K562 (cell line): Measurements from ENCODE around the gene STK16. TPM values are rescaled to one million over a fixed set of nuclear protein-coding genes. Genes with fewer than 3 reads are reported as not detected.

ENCODE experiments used
- ATAC-seq: fragments of 200-7000 bp; cut with Tn5 transposase; 3 replicates; pipeline ENCODE4 v1.9.1; 2020; ENCODE audit warnings: moderate library complexity
- BruUV-seq: library from RNA; stranded (reverse); fragments of 400-500 nt; replicated peaks from 2 replicates; lab custom pipeline; 2021; lab: Mats Ljungman, UMichigan
- CTCF ChIA-PET: fragments of 300-600 bp; formaldehyde crosslinking; extraction: SDS; loops from one replicate; lab custom pipeline; 2021; ENCODE audit warnings: low intra/inter-chr PET ratio; lab: Yijun Ruan, JAX
- POLR2A ChIA-PET: fragments of 300-600, 350-650 bp; sonication (Branson Sonifier 250); formaldehyde crosslinking; extraction: SDS; loops from one replicate; lab custom pipeline; 2021; ENCODE audit warnings: antibody characterized with exemption, inconsistent platforms; lab: Yijun Ruan, JAX
- DNase-seq, 4 experiments: peaks; one replicate each; pipeline versions ENCODE4 v3.0.0 to v3.0.0-alpha.2; 2011 to 2018; ENCODE audit warnings: low spot score in 3 of 4, mixed read lengths in 3 of 4; ENCODE audit errors: extremely low read depth in 1 of 4
- FAIRE-seq: peaks from 2 replicates; lab custom pipeline; 2011; peaks lifted over from hg19 to GRCh38; lab: Jason Lieb, UNC
- H2AFZ ChIP-seq: 2 replicates; pipeline ENCODE4 v1.6.0; 2011; ENCODE audit warnings: low read depth, low read length, control low read depth, inconsistent platforms
- H3K27ac ChIP-seq: fragments of 200-600 bp; 3 replicates; pipeline ENCODE4 v1.8.0; 2011; ENCODE audit warnings: low read depth, mild to moderate bottlenecking, control low read depth, inconsistent platforms, low read length, moderate library complexity, mixed read lengths; ENCODE audit errors: extremely low read depth
- H3K27me3 ChIP-seq, 2 experiments: fragments of 300-600 bp in 1 of 2; 2 replicates in 1 of 2; 3 replicates in 1 of 2; pipeline versions ENCODE4 v1.6.0 to v1.8.0; 2011; ENCODE audit warnings: inconsistent platforms in 2 of 2, low read length in 2 of 2, mild to moderate bottlenecking in 1 of 2, mixed read lengths in 1 of 2, moderate library complexity in 1 of 2; ENCODE audit not compliant: control insufficient read depth in 2 of 2, insufficient read depth in 2 of 2
- H3K36me3 ChIP-seq: fragments of 300-600 bp; 3 replicates; pipeline ENCODE4 v1.8.0; 2011; ENCODE audit warnings: mild to moderate bottlenecking, low read length, inconsistent platforms; ENCODE audit not compliant: control insufficient read depth, insufficient read depth
- H3K4me1 ChIP-seq, 2 experiments: fragments of 200-600 bp in 1 of 2; replicated peaks in 1 of 2; 2 replicates in 1 of 2; 3 replicates in 1 of 2; pipeline versions ENCODE4 v1.5.1 to v1.8.0; 2011; ENCODE audit warnings: inconsistent platforms in 2 of 2, low read length in 2 of 2, mild to moderate bottlenecking in 1 of 2, mixed read lengths in 1 of 2, moderate library complexity in 1 of 2; ENCODE audit not compliant: control insufficient read depth in 2 of 2, insufficient read depth in 2 of 2
- H3K4me2 ChIP-seq: 2 replicates; pipeline ENCODE4 v1.6.1; 2011; ENCODE audit warnings: low read length, control low read depth, inconsistent platforms, mixed read lengths; ENCODE audit not compliant: insufficient read depth
- H3K4me3 ChIP-seq: fragments of 200-600 bp; sonication (generic), shearing (Covaris generic); 2 replicates; pipeline ENCODE4 v1.5.1; 2016; ENCODE audit warnings: control low read depth, inconsistent platforms
- H3K79me2 ChIP-seq: fragments of 200-600 bp; 3 replicates; pipeline ENCODE4 v1.8.0; 2011; ENCODE audit warnings: low read length, inconsistent platforms; ENCODE audit not compliant: control insufficient read depth, insufficient read depth
- H3K9ac ChIP-seq, 2 experiments: 2 replicates each; pipeline versions ENCODE4 v1.6.0 to v1.6.1; 2011; ENCODE audit warnings: low read depth in 2 of 2, low read length in 2 of 2, control low read depth in 1 of 2, inconsistent platforms in 1 of 2, mild to moderate bottlenecking in 1 of 2, mixed read lengths in 1 of 2; ENCODE audit not compliant: insufficient read depth in 1 of 2
- H3K9me1 ChIP-seq: one replicate; pipeline ENCODE4 v1.6.0; 2011; ENCODE audit warnings: inconsistent platforms, mild to moderate bottlenecking, low read length, moderate library complexity; ENCODE audit not compliant: control insufficient read depth, insufficient read depth
- H3K9me3 ChIP-seq: replicated peaks from 2 replicates; pipeline ENCODE4 v1.5.1; 2011; ENCODE audit warnings: low read depth, low read length, inconsistent platforms; ENCODE audit not compliant: control insufficient read depth, insufficient read depth
- H4K20me1 ChIP-seq: replicated peaks from 2 replicates; pipeline ENCODE4 v1.6.1; 2011; ENCODE audit warnings: low read length, inconsistent platforms, mixed read lengths; ENCODE audit not compliant: control insufficient read depth, insufficient read depth
- EP400 ChIP-seq: fragments of 450-650 bp; IDR thresholded peaks from 2 replicates; pipeline ENCODE4 v1.6.1; 2017; ENCODE audit warnings: antibody characterized with exemption, mild to moderate bottlenecking, moderate library complexity
- FOXJ3 ChIP-seq: sonication (generic); formaldehyde crosslinking; IDR thresholded peaks from 2 replicates; pipeline ENCODE4 v1.4.0; 2020; ENCODE audit warnings: mild to moderate bottlenecking, missing genetic modification reagents
- GABPA ChIP-seq: fragments of 200-800 bp; sonication (Bioruptor generic); conservative IDR thresholded peaks from 2 replicates; pipeline ENCODE4 v1.6.1; 2016; ENCODE audit warnings: low read depth, missing genetic modification characterization, missing compliant biosample characterization
- HDAC1 ChIP-seq, 2 experiments: fragments of 450-650 bp; IDR thresholded peaks; 2 replicates each; pipeline ENCODE4 v1.6.1; 2016 to 2017; ENCODE audit warnings: inconsistent platforms in 1 of 2, mild to moderate bottlenecking in 1 of 2, moderate library complexity in 1 of 2
- OTX1 ChIP-seq: fragments of 450-650 bp; formaldehyde crosslinking; IDR thresholded peaks from 2 replicates; pipeline ENCODE4 v1.4.0; 2022; ENCODE audit warnings: mild to moderate bottlenecking
- WGBS: fragments of 100-300 bp; shearing (Covaris generic); methylation state at CpG from one replicate; pipeline ENCODE4 v1.1.6; 2016; ENCODE audit warnings: low coverage, mixed read lengths; ENCODE audit not compliant: insufficient coverage; ENCODE audit errors: missing lambda C conversion rate; 5-methylcytosine and 5-hydroxymethylcytosine counted together
- in situ Hi-C: fragments of 300-500 bp; cut with MboI; formaldehyde crosslinking; loops from 4 replicates; pipeline ENCODE4 v1.15.0; 2018; ENCODE audit warnings: inconsistent platforms, mixed read lengths
- intact Hi-C: fragments of 100-400 bp; cut with micrococcal nuclease; formaldehyde crosslinking; loops from 2 replicates; pipeline ENCODE4 v1.14.2; 2022
- polyA plus RNA-seq, 8 experiments: library from polyadenylated mRNA; depleted of rRNA in 4 of 8; stranded (reverse) in 5 of 8; unstranded in 3 of 8; fragments of >200 nt; fragmentation: Nextera tagmentation in 2 of 8; fragmentation: Illumina TruSeq in 1 of 8; extraction: Ambion mirVana in 2 of 8; extraction: Trizol in 1 of 8; gene quantifications; 2 replicates each; pipeline versions ENCODE4 v1.2.1 to v1.2.3, GENCODE V29; 2011 to 2014; ENCODE audit warnings: inconsistent platforms in 1 of 8, missing spikeins in 1 of 8
- total RNA-seq, 7 experiments: library from RNA; depleted of rRNA in 6 of 7; stranded (reverse); fragments of >200 nt in 6 of 7; fragmentation: Illumina TruSeq in 2 of 7; extraction: Trizol in 2 of 7; gene quantifications; 2 replicates each; pipeline versions ENCODE4 v1.2.1 to v1.2.3, GENCODE V29; 2011 to 2021; ENCODE audit warnings: low replicate concordance in 1 of 7
- TF ChIP-seq, protein P1 (sequence below), 2 experiments: fragments of 450-650 bp; IDR thresholded peaks; 2 replicates each; pipeline ENCODE4 v1.6.1; 2016
- TF ChIP-seq, protein P2 (sequence below): fragments of 450-650 bp; IDR thresholded peaks from 2 replicates; pipeline ENCODE4 v1.6.1; 2016; ENCODE audit warnings: mild to moderate bottlenecking, moderate library complexity
- TF ChIP-seq, protein P3 (sequence below): fragments of 250-450 bp; sonication (Bioruptor Pico); IDR thresholded peaks from 2 replicates; pipeline ENCODE4 v1.9.0; 2021; ENCODE audit warnings: mild to moderate bottlenecking

Gene STK16
- total and polyA plus RNA-seq, 9 of the 15 experiments (the other 6 are each of a cell fraction or from before 2014, with no cell fraction given): 5.4 to 36.2 (median 17.8) TPM

DNA sequence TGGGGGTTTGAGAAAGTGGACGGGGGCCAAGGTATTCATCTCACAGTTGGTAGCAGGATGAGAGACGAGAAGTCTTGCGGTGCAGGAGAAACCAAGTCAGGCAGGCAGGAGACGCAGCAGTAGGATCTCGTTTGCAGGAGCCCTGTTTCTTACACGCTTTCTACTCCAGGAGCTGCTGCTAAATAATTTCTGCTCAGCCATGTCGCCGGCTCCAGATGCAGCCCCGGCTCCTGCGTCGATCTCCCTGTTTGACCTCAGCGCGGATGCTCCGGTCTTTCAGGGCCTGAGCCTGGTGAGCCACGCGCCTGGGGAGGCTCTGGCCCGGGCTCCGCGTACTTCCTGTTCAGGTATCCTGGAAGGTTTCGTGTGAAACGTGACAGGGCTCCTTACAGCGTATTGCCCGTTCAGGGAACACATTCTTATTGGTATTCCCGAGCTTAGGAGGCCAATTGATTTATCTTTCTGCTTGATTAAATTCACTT, 15.2 kb upstream of the STK16 start:
- Histone ChIP-seq H3K4me2 (peak overlapping the region; percentile 97), H3K9me3 (no peaks in the 10 kb centered on the region), H4K20me1 (no peaks in the 10 kb centered on the region), H3K36me3 (peaks cover 61% of the 10 kb centered on the region), H2AFZ (peak overlapping the region; percentile 77), H3K4me1 (peaks cover 13 to 16% of the 10 kb centered on the region in 2 experiments; a peak in 4 of 5 replicates), H3K79me2 (peaks cover 52% of the 10 kb centered on the region), H3K4me3 (peak overlapping the region; percentile 90), H3K27ac (peak overlapping the region; percentile 90), H3K27me3 (no peaks in the 10 kb centered on the region), H3K9me1 (no peaks in the 10 kb centered on the region), H3K9ac (peak overlapping the region; percentile 96 to 97)
- CTCF ChIA-PET: no interaction called here
- BruUV-seq: TSS peak; percentile 76
- POLR2A ChIA-PET: interaction anchor here (0.6 to 2.1 kb wide), 9 partner anchors 9 to 53 kb away, joined by 3 to 12 read pairs (median 6); partner anchors contain the start of genes ABCB6, GLB1L, STK16 and ZFAND2B
- under 1% methylated on average over 23 of the region's 24 CpGs for WGBS
- in situ Hi-C loops (no loop called here), intact Hi-C loops (no loop called here)
- peak; percentile 58 for ATAC-seq
- peak; percentile 67 for FAIRE-seq
- peak; percentile 32 to 65 (median 36) for DNase-seq
- TF ChIP-seq HDAC1 (IDR thresholded peaks at IDR 0.05) (peak in 1 of 2 experiments; percentile 66; a peak in 1 of 4 replicates), OTX1 (CRISPR knock-in tag) (no peak), EP400 (peak; percentile 66; the same call in 1 of the 2 replicates), FOXJ3 (CRISPR knock-in tag) (no peak), GABPA (tag) (peak; percentile 37; the same call in 1 of the 2 replicates)
- TF ChIP-seq, protein P1, sequence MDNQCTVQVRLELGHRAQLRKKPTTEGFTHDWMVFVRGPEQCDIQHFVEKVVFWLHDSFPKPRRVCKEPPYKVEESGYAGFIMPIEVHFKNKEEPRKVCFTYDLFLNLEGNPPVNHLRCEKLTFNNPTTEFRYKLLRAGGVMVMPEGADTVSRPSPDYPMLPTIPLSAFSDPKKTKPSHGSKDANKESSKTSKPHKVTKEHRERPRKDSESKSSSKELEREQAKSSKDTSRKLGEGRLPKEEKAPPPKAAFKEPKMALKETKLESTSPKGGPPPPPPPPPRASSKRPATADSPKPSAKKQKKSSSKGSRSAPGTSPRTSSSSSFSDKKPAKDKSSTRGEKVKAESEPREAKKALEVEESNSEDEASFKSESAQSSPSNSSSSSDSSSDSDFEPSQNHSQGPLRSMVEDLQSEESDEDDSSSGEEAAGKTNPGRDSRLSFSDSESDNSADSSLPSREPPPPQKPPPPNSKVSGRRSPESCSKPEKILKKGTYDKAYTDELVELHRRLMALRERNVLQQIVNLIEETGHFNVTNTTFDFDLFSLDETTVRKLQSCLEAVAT (IDR thresholded peaks at IDR 0.05): 0 out of 4 replicates have a peak, but pooled peaks of 1 of the 2 experiments have one; percentile 28
- TF ChIP-seq, protein P2, sequence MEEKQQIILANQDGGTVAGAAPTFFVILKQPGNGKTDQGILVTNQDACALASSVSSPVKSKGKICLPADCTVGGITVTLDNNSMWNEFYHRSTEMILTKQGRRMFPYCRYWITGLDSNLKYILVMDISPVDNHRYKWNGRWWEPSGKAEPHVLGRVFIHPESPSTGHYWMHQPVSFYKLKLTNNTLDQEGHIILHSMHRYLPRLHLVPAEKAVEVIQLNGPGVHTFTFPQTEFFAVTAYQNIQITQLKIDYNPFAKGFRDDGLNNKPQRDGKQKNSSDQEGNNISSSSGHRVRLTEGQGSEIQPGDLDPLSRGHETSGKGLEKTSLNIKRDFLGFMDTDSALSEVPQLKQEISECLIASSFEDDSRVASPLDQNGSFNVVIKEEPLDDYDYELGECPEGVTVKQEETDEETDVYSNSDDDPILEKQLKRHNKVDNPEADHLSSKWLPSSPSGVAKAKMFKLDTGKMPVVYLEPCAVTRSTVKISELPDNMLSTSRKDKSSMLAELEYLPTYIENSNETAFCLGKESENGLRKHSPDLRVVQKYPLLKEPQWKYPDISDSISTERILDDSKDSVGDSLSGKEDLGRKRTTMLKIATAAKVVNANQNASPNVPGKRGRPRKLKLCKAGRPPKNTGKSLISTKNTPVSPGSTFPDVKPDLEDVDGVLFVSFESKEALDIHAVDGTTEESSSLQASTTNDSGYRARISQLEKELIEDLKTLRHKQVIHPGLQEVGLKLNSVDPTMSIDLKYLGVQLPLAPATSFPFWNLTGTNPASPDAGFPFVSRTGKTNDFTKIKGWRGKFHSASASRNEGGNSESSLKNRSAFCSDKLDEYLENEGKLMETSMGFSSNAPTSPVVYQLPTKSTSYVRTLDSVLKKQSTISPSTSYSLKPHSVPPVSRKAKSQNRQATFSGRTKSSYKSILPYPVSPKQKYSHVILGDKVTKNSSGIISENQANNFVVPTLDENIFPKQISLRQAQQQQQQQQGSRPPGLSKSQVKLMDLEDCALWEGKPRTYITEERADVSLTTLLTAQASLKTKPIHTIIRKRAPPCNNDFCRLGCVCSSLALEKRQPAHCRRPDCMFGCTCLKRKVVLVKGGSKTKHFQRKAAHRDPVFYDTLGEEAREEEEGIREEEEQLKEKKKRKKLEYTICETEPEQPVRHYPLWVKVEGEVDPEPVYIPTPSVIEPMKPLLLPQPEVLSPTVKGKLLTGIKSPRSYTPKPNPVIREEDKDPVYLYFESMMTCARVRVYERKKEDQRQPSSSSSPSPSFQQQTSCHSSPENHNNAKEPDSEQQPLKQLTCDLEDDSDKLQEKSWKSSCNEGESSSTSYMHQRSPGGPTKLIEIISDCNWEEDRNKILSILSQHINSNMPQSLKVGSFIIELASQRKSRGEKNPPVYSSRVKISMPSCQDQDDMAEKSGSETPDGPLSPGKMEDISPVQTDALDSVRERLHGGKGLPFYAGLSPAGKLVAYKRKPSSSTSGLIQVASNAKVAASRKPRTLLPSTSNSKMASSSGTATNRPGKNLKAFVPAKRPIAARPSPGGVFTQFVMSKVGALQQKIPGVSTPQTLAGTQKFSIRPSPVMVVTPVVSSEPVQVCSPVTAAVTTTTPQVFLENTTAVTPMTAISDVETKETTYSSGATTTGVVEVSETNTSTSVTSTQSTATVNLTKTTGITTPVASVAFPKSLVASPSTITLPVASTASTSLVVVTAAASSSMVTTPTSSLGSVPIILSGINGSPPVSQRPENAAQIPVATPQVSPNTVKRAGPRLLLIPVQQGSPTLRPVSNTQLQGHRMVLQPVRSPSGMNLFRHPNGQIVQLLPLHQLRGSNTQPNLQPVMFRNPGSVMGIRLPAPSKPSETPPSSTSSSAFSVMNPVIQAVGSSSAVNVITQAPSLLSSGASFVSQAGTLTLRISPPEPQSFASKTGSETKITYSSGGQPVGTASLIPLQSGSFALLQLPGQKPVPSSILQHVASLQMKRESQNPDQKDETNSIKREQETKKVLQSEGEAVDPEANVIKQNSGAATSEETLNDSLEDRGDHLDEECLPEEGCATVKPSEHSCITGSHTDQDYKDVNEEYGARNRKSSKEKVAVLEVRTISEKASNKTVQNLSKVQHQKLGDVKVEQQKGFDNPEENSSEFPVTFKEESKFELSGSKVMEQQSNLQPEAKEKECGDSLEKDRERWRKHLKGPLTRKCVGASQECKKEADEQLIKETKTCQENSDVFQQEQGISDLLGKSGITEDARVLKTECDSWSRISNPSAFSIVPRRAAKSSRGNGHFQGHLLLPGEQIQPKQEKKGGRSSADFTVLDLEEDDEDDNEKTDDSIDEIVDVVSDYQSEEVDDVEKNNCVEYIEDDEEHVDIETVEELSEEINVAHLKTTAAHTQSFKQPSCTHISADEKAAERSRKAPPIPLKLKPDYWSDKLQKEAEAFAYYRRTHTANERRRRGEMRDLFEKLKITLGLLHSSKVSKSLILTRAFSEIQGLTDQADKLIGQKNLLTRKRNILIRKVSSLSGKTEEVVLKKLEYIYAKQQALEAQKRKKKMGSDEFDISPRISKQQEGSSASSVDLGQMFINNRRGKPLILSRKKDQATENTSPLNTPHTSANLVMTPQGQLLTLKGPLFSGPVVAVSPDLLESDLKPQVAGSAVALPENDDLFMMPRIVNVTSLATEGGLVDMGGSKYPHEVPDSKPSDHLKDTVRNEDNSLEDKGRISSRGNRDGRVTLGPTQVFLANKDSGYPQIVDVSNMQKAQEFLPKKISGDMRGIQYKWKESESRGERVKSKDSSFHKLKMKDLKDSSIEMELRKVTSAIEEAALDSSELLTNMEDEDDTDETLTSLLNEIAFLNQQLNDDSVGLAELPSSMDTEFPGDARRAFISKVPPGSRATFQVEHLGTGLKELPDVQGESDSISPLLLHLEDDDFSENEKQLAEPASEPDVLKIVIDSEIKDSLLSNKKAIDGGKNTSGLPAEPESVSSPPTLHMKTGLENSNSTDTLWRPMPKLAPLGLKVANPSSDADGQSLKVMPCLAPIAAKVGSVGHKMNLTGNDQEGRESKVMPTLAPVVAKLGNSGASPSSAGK: peak; percentile 34; the same call in 1 of the 2 replicates
- TF ChIP-seq, protein P3, sequence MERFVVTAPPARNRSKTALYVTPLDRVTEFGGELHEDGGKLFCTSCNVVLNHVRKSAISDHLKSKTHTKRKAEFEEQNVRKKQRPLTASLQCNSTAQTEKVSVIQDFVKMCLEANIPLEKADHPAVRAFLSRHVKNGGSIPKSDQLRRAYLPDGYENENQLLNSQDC: no peak
